SW480 (cell line): Measurements from ENCODE around the gene SLC19A1.
A peak's percentile ranks its signal among the peaks of the same experiment; 100 is the strongest.

Experiments
- DNase-seq: peaks from one replicate; pipeline ENCODE4 v3.0.0-alpha.2; 2016; ENCODE audit warnings: low spot score

Gene SLC19A1

DNA sequence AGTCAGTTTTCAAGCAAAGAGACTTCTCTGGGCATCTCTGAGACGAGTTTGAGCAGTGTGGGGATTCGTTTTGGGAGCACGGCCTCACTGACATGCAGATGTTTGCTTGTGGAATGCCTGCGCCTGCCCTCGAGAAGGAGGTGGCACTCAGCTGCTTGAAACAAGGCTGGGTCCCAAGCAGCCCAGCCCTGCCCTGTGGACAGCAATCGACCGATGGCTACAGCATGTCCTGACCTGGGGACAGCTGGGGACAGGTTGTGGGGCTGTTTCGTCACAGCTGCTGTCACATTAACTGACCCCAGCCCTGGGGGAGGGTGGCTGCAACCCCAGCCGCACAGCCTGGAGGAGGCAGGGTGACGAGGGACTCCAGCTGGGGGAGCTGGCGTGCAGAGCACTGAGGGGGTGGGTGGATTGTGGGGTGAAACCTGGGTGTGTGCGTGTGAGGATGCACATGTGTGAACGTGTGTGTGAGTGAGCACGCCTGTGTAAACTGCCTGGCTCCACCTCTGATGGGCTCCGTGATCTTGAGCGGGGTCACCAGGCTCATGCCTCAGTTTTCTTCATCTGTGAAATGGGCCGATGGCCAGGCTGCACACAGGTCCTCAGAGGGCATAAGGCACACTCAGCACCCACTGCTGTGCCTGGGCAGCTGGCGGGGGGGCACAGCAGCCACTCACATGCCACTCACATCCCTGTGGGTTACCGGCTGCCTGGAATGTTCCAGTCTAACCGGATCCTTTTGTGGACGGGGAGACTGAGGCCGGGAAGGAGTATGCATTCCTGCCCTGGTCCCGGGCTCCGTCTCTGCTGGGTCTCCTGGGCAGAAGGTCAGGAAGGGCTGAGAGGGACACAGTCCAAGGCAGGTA lies 87.9 kb downstream of the SLC19A1 start:
- no peak for DNase-seq

DNA sequence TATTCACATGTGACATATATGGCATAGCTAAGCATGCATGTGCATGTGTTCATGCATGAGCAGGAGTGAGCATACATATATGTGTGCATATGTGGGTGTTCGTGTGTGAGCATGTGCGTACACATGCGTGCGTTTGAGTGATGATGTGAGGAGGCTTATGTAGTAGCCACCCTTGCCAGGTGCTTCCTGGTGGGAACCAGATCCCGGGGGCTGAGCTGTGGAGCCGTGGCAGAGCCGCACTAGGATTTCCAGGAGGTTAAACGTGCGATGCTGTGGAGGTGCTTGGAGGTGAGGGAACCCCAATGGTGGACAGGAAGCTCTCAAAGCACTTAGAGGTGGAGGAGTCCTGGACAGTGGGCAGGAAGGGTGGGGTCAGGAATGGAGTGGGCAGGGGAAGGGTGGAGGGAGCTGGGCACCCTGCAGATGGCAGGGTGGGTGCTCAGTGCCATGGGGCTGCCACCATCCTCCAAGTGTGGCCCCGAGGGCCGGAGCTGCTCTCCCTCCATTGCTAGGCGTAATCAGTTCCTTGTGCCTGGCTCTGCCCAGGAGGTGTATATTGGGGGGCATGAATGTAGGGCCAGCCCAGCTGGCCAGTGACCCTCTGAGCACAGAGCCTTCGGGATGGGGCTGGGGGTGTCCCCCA lies 88.8 kb downstream of the SLC19A1 start:
- no peak for DNase-seq

DNA sequence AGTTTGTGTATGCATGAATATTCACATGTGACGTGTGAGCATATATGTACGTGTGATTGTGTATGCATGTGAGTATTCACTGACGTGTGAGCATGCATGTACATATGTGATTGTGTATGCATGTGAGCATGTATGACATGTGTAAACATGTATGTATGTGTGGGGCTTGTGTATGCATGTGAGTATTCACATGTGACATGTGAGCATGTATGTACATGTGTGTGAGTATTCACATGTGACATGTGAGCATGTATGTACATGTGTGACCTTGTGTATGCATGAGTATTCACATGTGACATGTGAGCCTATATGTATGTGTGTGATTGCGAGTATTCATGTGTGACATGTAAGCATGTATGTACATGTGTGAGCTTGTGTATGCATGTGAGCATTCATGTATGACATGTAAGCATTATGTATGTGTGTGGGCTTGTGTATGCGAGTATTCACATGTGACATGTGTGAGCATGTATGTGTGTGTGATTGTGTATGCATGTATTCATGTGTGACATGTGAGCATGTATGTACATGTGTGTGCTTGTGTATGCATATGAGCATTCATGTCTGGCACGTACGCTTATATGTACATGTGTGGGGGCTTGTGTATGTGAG lies 89.4 kb downstream of the SLC19A1 start:
- DNase-seq: no peak

DNA sequence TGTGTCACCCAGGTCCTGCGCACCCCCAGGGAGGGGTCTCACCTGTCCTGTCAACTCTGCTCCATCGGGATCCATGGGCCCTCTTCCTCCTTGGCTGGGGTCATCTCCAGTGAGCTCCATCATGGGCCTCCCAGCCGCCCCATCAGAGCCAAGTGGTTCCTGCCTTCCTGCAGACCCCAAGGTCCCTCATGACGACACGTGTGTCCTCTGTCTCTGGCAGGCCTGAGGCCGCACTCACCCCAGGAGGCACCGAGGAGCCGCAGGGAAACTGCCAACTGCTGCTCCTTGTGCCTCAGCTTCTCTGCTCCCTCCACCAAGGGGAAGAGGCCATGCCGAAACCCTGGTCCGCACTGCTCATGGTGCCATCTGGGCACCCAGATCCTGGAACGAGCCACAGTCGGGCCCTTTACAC lies 90.5 kb downstream of the SLC19A1 start:
- DNase-seq: no peak

DNA sequence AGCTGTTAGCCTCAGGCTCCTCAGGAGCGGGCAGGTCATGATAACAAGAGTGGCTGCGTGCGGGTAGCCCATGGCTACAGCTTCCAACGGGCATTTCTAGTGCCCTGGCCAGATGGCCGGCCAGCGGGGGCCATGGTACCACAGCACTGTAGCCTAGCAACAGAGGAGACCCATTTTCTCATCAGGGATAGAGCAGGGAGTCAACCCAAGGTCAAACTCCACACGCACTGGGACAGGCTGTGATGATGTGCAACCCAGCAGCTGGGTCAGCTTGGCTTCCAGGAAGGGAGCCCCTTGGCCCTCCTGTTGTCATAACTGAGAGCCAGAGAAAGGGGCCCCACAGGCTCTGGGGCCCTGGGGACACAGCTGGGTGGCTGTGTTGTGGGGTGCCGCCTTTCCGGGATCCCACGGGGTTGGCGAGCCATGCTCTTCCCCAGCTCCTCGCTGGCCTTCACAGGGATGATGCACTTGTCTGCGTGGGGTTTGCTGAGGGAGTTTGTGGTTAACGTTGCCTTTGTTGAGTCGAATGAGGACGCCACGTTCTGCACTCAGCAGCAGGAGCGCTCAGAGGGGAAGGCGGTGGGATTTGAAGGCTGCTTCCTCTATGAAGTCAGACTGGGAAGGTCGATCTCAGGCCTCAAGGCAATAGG lies 91.0 kb downstream of the SLC19A1 start:
- no peak for DNase-seq

DNA sequence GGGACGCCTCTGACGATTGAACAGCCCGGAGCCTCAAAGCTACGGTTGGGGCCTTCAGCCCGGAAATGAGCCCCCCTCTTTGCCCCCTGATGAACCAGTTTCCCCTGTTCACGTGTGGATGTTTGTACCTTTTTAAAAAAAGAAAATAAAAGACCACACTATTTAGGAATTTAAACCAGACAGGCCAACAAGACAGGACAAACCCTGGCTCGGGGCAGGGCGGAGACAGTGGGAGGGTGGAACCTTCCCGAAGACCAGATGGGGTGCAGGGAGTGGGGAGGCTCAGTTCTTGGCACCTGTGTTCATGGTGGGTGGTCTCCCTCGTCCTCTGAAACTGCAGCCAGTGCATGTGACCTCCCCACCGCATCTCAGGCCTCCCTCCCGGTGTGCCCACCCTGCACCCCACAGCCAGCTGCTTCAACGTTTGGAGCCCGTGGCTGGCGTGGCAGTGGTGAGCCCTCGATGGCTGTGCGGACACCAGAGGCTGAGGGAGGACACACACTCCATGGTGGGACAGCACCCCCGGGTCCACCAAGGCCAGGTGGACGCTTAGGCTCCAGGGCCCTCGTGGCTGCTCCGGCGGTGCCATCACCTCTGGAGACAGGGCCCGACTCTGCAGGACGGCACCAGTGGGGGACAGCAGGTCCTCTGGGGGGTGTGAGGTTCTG lies 91.7 kb downstream of the SLC19A1 start:
- no peak for DNase-seq

DNA sequence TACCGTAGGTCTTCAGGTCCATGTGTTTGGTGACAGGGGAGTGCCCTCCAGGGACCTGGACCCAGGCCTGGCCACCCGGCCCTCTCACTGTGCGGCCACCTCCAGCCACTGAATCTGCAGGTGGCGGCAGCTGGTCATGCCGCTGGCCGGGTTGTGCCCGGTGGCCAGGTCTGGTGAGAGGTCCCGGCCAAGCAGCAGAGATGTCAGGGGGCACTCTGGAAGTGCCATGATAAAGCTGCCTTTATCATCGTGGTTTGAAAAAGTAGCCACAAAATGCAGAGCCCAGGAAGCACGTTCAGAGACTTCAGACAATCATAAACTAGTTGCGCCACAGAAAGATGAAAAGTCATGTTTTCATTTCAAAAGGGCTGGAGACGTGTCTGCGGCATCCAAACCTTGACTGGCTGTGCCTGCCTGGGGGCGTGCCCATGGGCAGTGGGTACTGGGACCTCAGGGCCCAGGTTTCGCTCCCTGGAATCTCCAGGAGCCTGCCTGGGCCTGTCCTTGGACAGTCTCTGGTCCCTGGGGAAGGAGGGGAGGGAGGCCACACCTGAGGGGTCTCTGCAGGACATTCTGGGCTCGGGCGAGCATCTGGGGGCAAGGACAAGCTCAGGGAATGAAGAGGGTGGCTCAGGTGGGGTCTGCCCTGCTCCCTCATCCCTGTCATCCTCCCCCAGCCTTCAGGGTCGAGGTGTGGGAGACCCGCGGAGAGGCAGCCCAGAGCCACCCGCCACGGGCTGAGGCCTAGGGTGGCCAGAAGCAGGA lies 92.4 kb downstream of the SLC19A1 start:
- DNase-seq: no peak

DNA sequence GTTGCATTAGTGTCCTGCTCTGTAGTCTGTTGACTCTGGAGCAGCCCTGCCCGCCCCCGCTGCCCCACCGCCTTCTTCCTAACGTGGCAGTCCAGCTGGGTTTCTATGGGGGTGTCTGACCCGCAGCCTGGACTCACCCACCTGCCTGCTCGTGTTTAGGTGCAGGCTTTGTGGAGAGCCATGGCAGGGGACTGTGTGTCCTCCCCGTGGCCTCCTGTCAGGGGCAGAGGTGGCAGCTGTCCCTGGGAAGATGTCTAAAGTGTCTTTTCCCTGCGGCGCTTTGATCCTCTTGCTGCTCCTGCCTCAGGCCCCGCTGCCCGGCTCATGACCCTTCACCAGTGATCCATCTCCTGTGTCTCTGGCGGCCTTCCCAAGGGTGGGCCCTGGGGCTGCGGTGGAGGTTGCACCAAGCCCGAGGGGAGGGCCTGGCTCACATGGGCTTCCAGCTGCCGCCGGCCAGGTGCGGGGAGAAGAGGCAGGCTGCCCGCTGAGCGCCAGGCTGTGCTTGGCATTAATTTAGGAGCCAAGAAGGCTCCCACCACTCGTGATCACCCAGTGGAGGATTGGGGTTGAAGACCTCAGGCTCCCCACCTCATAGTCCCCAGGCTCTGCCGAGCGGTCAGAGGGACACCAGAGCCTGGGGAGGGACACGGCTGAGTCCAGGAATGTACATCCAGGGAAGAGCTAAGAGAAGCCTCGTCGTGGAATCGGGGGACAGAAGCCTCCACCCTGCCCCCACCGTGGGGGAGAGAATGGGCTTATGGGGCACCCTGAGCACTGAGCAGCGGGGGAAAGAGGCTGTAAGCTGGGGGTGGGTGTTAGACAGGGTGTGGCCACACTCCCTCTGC lies 93.2 kb downstream of the SLC19A1 start:
- peak; percentile 56 for DNase-seq

DNA sequence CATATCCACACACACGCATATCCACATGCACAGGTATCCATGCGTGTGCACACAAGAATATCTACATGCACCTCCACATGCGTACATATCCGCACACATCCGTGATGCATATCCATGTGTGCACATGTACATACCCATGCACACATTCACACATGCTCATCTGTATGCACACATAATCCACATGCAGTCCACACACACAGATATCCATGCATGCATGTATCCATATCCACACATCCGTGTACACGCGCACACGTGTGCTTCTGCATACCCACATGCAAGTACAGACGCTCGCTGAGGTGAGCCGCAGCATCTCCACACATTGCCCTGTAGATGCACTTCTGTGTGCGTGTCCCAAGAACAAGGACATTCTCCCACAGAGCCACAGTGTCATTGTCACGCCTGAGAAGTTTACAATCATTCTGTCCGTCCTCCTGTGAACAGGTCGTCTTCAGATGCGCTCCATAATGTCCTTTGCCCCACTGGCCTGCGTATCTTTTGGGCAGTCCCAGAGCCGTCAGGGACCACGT lies 93.9 kb downstream of the SLC19A1 start:
- no peak for DNase-seq
